Measurements from ENCODE around the gene BLVRB.

GRCh38 chr19:40486017-40486416 lies 20.5 kb upstream of the BLVRB start:
- TF ChIP-seq EZH2phosphoT487 (IDR thresholded peaks at IDR 0.05; ENCODE audit: low read length), result no peak
- TF ChIP-seq EZH2 (optimal IDR thresholded peaks at IDR 0.05; ENCODE audit: low read depth, low read length), result no peak
- TF ChIP-seq CTCF (IDR thresholded peaks at IDR 0.05; ENCODE audit: low read length), result no peak
